HG03039 (cell line): ENCODE results near the gene IL3.

ENCODE experiments used
- ATAC-seq: cut with Tn5 transposase; IDR thresholded peaks from one replicate; pipeline ENCODE4 v1.9.1; 2021; ENCODE audit warnings: mild to moderate bottlenecking, moderate library complexity; ENCODE audit not compliant: unreplicated experiment

The IL3 gene

GRCh38 chr5:132060501-132061161, at the start of gene IL3:
Gene IL3 (plus strand): TSS chr5:132060655. CDS start chr5:132060707, 52 bp downstream.
- ATAC-seq: no peak

GRCh38 chr5:132010989-132011621, 49.4 kb upstream of the IL3 start:
- ATAC-seq: no peak

- no peak for ATAC-seq
Measured at GRCh38 chr5:132011622-132012343, 48.7 kb upstream of the IL3 start, which contains the start of gene ACSL6. Gene ACSL6 (minus strand): TSS chr5:132011658. CDS start chr5:132011553, 105 bp downstream.

DNA sequence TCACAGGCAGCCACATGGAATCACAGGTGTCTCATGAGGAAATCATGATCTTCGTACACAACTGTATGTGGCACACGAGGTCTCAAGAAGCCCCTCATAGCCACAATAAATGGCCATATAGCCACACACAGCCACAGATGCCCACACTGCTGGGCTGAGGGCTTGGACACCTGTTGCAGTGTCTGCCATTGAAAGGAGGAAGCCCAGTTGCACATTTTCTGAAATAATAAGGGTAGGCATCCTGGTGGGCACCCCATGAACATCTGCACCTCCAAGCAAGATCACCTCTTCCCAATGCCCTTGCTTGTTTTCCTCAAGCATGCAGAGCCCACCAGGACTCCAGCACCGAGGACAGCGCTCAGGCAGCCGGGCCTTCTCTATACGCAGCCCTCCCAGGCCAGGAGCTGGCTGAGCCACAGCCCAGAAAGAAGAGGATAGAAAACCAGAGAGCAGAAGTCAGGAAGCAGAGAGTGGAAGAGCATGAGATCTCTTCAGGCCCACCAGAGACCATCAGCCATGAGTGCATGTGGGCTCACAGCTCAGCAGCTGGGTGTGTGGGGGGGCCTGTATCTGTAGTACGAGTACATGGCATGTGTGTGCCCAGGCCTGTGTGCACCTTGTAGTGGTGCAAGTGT, 48.0 kb upstream of the IL3 start:
- ATAC-seq: no peak

GRCh38 chr5:132013006-132013689, 47.3 kb upstream of the IL3 start:
- ATAC-seq: no peak

- no peak for ATAC-seq
Measured at GRCh38 chr5:132013711-132014110, 46.7 kb upstream of the IL3 start.

GRCh38 chr5:132016721-132017250, 43.7 kb upstream of the IL3 start:
- no peak for ATAC-seq

DNA sequence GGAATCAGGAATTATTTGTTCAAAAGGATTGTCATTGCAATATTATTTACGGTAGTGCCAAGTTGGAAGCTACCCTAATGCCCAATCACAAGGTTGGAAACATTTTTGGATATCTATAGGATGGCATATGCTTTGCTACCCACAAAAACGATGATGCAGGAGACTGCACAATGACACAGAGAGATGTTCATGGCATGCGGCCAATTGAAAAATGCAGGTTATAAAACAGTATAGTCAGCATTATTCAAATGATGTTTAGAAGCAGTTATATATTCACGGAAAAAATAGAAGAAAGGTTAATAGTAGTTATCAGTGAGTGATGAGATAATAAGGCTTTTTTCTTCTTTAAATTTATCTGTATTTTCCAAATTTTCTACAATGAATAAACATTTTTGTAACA, 43.1 kb upstream of the IL3 start:
- ATAC-seq: no peak

GRCh38 chr5:132017738-132018625, 42.5 kb upstream of the IL3 start:
- ATAC-seq: no peak

- no peak for ATAC-seq
Measured at GRCh38 chr5:132019337-132019736, 41.1 kb upstream of the IL3 start.

- ATAC-seq: peak; percentile 98
Measured at GRCh38 chr5:132019857-132020555, 40.4 kb upstream of the IL3 start.

- peak; percentile 3 for ATAC-seq
Measured at GRCh38 chr5:132020568-132021339, 39.7 kb upstream of the IL3 start.

DNA sequence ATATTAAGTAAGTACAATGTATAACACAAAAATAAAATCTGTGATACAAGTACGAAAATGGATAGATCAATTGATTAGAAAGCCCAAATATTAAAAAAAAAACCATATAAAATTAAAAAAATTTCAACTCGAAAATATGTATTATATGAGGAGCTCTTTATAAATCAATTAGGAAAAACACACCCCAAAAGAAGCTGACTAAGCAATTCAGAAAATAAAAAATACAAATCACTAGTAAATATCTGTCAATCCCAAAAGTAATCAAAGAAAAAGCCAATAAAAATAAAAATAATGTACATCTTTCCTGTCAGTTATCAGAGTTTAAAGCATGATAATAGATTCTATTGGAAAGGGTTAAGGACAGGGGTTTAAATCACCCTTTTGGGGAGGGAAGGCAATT, 38.8 kb upstream of the IL3 start:
- ATAC-seq: no peak

DNA sequence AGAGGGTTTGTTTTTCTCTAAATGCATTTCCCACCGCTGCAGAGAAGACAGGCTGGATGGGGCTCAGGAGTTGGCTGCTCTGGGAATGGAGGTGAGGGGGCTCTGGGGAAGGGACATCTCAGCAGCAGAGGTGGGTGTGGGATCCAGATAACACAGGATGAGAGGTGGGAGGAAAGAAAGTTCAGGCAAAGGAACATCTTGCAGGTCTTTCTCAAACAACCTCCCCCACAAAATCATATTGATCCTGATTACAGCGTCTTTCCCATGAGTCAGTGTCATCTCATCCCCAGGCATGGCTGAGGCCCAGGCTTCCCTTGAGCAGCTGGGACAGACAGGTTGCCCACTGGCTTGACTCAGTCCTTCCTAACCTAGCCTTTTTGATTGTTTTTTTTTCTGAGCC, 37.7 kb upstream of the IL3 start:
- ATAC-seq: no peak

GRCh38 chr5:132023258-132024116, 37.0 kb upstream of the IL3 start:
- ATAC-seq: no peak

- ATAC-seq: no peak
Measured at GRCh38 chr5:132024117-132024435, 36.4 kb upstream of the IL3 start.

GRCh38 chr5:132024789-132025402, 35.6 kb upstream of the IL3 start:
- no peak for ATAC-seq
